ENCODE measurements around the gene G0S2. TPM values are rescaled to one million over a fixed set of nuclear protein-coding genes. Genes with fewer than 3 reads are reported as not detected.

G0S2 gene
- total and polyA plus RNA-seq, 10 of the 15 experiments (the other 5 are each of a cell fraction or from before 2014, with no cell fraction given): 0.07 to 0.51 (median 0.23) TPM

DNA sequence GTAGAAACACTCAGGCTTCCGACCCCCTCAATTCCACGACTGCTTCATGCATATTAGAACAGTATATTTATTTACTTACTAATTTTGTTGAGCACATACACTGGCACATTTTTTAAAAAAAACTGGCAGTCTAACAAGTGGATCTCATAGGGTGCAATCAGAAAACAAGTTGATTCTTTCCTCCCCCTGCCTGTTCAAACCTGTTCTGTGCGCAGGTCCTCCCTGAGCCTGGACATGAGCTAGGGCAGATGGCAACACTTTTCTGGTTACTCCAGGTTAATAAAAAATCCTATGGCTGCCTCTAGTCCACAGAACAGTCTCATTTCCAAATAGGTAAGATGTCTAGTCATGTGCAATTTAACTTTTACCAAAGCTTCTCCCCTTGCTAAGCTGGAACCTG lies 48.1 kb downstream of the G0S2 start (continued):
- TF ChIP-seq, protein P1, sequence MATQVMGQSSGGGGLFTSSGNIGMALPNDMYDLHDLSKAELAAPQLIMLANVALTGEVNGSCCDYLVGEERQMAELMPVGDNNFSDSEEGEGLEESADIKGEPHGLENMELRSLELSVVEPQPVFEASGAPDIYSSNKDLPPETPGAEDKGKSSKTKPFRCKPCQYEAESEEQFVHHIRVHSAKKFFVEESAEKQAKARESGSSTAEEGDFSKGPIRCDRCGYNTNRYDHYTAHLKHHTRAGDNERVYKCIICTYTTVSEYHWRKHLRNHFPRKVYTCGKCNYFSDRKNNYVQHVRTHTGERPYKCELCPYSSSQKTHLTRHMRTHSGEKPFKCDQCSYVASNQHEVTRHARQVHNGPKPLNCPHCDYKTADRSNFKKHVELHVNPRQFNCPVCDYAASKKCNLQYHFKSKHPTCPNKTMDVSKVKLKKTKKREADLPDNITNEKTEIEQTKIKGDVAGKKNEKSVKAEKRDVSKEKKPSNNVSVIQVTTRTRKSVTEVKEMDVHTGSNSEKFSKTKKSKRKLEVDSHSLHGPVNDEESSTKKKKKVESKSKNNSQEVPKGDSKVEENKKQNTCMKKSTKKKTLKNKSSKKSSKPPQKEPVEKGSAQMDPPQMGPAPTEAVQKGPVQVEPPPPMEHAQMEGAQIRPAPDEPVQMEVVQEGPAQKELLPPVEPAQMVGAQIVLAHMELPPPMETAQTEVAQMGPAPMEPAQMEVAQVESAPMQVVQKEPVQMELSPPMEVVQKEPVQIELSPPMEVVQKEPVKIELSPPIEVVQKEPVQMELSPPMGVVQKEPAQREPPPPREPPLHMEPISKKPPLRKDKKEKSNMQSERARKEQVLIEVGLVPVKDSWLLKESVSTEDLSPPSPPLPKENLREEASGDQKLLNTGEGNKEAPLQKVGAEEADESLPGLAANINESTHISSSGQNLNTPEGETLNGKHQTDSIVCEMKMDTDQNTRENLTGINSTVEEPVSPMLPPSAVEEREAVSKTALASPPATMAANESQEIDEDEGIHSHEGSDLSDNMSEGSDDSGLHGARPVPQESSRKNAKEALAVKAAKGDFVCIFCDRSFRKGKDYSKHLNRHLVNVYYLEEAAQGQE (IDR thresholded peaks at IDR 0.05; ENCODE audit: low read depth, low read length): no peak
- TF ChIP-seq MEF2A (IDR thresholded peaks at IDR 0.05; ENCODE audit: insufficient read depth, low read depth, low read length) (no peak), JUNB (IDR thresholded peaks at IDR 0.05) (no peak), ZBED1 (IDR thresholded peaks at IDR 0.05; ENCODE audit: borderline replicate concordance) (no peak)

DNA sequence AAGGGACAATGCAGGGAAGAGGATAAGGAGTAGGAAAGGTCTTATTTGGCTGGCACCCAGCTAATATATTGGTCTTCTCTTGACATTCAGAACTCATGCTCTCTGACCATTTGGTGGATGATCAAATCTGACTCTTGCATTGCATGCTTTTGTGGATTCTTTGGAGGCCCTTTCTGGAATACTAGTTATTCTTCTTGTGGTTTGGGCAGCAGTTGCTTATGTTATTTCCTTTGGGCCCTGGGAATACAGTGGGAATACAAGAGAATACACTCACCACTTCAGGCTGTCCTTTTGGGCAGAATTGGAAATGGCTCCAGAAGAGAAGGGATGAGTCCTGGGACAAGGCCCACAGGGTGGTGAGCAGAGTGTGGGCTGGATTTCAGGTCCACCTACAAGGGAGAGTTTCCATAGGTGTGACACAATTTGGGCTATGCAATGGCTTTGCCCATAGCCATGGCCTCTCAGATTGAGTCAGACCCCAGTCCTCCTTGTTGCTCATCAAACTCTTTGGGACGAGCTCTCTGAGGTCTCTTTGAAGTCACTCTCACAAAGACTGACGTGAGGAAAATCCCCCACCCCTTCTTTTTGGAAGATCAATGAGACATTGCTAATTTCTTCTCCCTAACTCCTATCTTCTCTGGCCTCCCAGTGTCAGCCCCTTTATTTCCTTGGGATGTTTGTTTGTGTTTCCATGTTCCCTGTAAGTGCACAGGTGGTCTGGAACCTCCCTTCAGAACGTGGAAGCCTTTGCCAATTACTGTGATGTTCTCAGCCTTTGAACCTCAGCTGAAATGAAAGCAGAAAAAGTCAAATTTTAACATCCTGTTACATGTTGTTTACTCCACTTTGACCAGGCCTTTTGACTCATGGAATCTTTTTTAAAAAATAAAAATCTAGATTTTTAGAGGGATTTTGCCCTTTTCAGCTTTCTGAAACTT lies 48.8 kb downstream of the G0S2 start:
- BruUV-seq (replicated peaks): no TSS peak
- Histone ChIP-seq H3K79me2 (ENCODE audit: control insufficient read depth, insufficient read depth, low read length) (no peaks in the 10 kb centered on the region), H3K4me3 (no peak overlapping the region), H3K36me3 (ENCODE audit: control insufficient read depth in 2 of 2, insufficient read depth in 2 of 2, low read length in 1 of 2) (no peaks in the 10 kb centered on the region), H3K9me3 (replicated peaks; ENCODE audit: control insufficient read depth, insufficient read depth, low read length) (no peaks in the 10 kb centered on the region), H4K20me1 (ENCODE audit: control insufficient read depth, insufficient read depth) (no peaks in the 10 kb centered on the region), H3K27ac (ENCODE audit: control insufficient read depth, insufficient read depth) (no peak overlapping the region), H3K9ac (ENCODE audit: control insufficient read depth, insufficient read depth, low read length) (no peak overlapping the region), H3K4me1 (ENCODE audit: control insufficient read depth, insufficient read depth, low read length) (no peaks in the 10 kb centered on the region; the same call in 1 of the 2 replicates), H2AFZ (ENCODE audit: control insufficient read depth, low read depth, low read length) (no peak overlapping the region), H3K27me3 (replicated peaks in 1 of 2; ENCODE audit: control insufficient read depth in 2 of 2, insufficient read depth in 2 of 2, low read length in 1 of 2) (no peaks in the 10 kb centered on the region), H3K4me2 (ENCODE audit: control insufficient read depth, insufficient read depth) (no peak overlapping the region)
- ChIA-PET CTCF (interaction anchor here (0.7 to 1.9 kb wide), 10 partner anchors 12 to 157 kb away, joined by 3 to 9 read pairs (median 3); no protein-coding TSS in a partner anchor), SMC1A (ENCODE audit: uncharacterized antibody, unreplicated experiment) (interaction anchor here (0.6 to 3.0 kb wide), 10 partner anchors 10 to 1759 kb away, joined by 3 to 14 read pairs (median 4); partner anchors contain the start of genes HSD11B1 and TRAF3IP3), POLR2A (interaction anchor here (0.7 kb wide), 1 partner anchor 26 kb away, joined by 3 read pairs; no protein-coding TSS in a partner anchor), RAD21 (ENCODE audit: unreplicated experiment) (interaction anchor here (0.9 to 1.7 kb wide), 5 partner anchors 12 to 157 kb away, joined by 3 to 6 read pairs (median 5); no protein-coding TSS in a partner anchor)
- peak; percentile 72 for ATAC-seq
- intact Hi-C loops (cut with micrococcal nuclease; ENCODE audit: unreplicated experiment) (no loop called here), in situ Hi-C loops (cut with MboI) (no loop called here)
- DNase-seq (ENCODE audit: low read depth, low spot score): no peak
- FAIRE-seq: no peak
- 0% methylated on average over 3 of the region's 3 CpGs for WGBS (ENCODE audit: insufficient coverage, insufficient replicate concordance, low lambda C conversion rate, missing lambda C conversion rate)
- TF ChIP-seq, protein P2, sequence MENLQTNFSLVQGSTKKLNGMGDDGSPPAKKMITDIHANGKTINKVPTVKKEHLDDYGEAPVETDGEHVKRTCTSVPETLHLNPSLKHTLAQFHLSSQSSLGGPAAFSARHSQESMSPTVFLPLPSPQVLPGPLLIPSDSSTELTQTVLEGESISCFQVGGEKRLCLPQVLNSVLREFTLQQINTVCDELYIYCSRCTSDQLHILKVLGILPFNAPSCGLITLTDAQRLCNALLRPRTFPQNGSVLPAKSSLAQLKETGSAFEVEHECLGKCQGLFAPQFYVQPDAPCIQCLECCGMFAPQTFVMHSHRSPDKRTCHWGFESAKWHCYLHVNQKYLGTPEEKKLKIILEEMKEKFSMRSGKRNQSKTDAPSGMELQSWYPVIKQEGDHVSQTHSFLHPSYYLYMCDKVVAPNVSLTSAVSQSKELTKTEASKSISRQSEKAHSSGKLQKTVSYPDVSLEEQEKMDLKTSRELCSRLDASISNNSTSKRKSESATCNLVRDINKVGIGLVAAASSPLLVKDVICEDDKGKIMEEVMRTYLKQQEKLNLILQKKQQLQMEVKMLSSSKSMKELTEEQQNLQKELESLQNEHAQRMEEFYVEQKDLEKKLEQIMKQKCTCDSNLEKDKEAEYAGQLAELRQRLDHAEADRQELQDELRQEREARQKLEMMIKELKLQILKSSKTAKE (IDR thresholded peaks at IDR 0.05; ENCODE audit: low read depth, poor library complexity, severe bottlenecking): no peak
- TF ChIP-seq CHD4 (IDR thresholded peaks at IDR 0.05) (no peak), SIN3A (IDR thresholded peaks at IDR 0.05; ENCODE audit: low read depth, low read length) (no peak), RELA (IDR thresholded peaks at IDR 0.05; ENCODE audit: borderline replicate concordance, partially characterized antibody) (peak; percentile 33), BACH1 (IDR thresholded peaks at IDR 0.05; ENCODE audit: borderline replicate concordance) (no peak), TAF1 (IDR thresholded peaks at IDR 0.05; ENCODE audit: borderline replicate concordance, low read depth, low read length) (no peak), PAX8 (IDR thresholded peaks at IDR 0.05) (no peak)
- TF ChIP-seq, protein P3, sequence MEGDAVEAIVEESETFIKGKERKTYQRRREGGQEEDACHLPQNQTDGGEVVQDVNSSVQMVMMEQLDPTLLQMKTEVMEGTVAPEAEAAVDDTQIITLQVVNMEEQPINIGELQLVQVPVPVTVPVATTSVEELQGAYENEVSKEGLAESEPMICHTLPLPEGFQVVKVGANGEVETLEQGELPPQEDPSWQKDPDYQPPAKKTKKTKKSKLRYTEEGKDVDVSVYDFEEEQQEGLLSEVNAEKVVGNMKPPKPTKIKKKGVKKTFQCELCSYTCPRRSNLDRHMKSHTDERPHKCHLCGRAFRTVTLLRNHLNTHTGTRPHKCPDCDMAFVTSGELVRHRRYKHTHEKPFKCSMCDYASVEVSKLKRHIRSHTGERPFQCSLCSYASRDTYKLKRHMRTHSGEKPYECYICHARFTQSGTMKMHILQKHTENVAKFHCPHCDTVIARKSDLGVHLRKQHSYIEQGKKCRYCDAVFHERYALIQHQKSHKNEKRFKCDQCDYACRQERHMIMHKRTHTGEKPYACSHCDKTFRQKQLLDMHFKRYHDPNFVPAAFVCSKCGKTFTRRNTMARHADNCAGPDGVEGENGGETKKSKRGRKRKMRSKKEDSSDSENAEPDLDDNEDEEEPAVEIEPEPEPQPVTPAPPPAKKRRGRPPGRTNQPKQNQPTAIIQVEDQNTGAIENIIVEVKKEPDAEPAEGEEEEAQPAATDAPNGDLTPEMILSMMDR (IDR thresholded peaks at IDR 0.05 in 2 of 3, conservative IDR thresholded peaks at IDR 0.05 in 1 of 3; ENCODE audit: control insufficient read depth in 2 of 3, extremely low read depth in 1 of 3, insufficient read depth in 1 of 3, low read depth in 3 of 3, low read length in 3 of 3): no peak
- TF ChIP-seq, protein P4, sequence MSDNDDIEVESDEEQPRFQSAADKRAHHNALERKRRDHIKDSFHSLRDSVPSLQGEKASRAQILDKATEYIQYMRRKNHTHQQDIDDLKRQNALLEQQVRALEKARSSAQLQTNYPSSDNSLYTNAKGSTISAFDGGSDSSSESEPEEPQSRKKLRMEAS (IDR thresholded peaks at IDR 0.05; ENCODE audit: low read depth, low read length): no peak

All from GM12878 (cell line).